ENCODE data around the gene PTDSS2. TPM values are rescaled to one million over a fixed set of nuclear protein-coding genes. Genes with fewer than 3 reads are reported as not detected.

The PTDSS2 gene
- total and polyA plus RNA-seq, 2 of the 13 experiments (the other 11 are each of a cell fraction or from before 2014, with no cell fraction given) = 21.7 to 26.4 TPM

GRCh38 chr11:469684-470560, 19.8 kb downstream of the PTDSS2 start (continued):
- TF ChIP-seq ZNF264 (CRISPR knock-in tag; IDR thresholded peaks at IDR 0.05) (0 out of 2 replicates have a peak, but pooled peaks have one; percentile 25), POLR2G (IDR thresholded peaks at IDR 0.05; ENCODE audit: low read depth, low read length) (peak; percentile 83), ETV5 (CRISPR knock-in tag; IDR thresholded peaks at IDR 0.05; ENCODE audit: borderline replicate concordance) (peak; percentile 87; the same call in 1 of the 2 replicates), GPN1 (CRISPR knock-in tag; IDR thresholded peaks at IDR 0.05; ENCODE audit: borderline replicate concordance) (no peak), REL (CRISPR knock-in tag; conservative IDR thresholded peaks at IDR 0.05) (no peak), KDM5B (CRISPR knock-in tag; IDR thresholded peaks at IDR 0.05; ENCODE audit: borderline replicate concordance) (peak; percentile 49; the same call in 1 of the 2 replicates), CTCF (CRISPR knock-in tag; IDR thresholded peaks at IDR 0.05) (peak; percentile 38; the same call in 1 of the 2 replicates), KDM6A (CRISPR knock-in tag; IDR thresholded peaks at IDR 0.05; ENCODE audit: low read depth) (0 out of 2 replicates have a peak, but pooled peaks have one; percentile 24), U2AF2 (IDR thresholded peaks at IDR 0.05; ENCODE audit: low read depth, low read length) (no peak), TOE1 (CRISPR knock-in tag; IDR thresholded peaks at IDR 0.05) (no peak), ZBTB33 (CRISPR knock-in tag; IDR thresholded peaks at IDR 0.05) (peak; percentile 75; the same call in 1 of the 2 replicates), NCOA2 (CRISPR knock-in tag; IDR thresholded peaks at IDR 0.05) (peak; percentile 61; the same call in 1 of the 2 replicates), HOXA5 (CRISPR knock-in tag; IDR thresholded peaks at IDR 0.05) (0 out of 2 replicates have a peak, but pooled peaks have one; percentile 53), NFE2L1 (CRISPR knock-in tag; IDR thresholded peaks at IDR 0.05; ENCODE audit: borderline replicate concordance) (no peak), ZNF512 (CRISPR knock-in tag; IDR thresholded peaks at IDR 0.05) (no peak), MTA1 (CRISPR knock-in tag; IDR thresholded peaks at IDR 0.05; ENCODE audit: borderline replicate concordance) (peak; percentile 34; the same call in 1 of the 2 replicates), SAFB2 (CRISPR knock-in tag; IDR thresholded peaks at IDR 0.05; ENCODE audit: borderline replicate concordance, low read depth) (no peak), ZNF691 (CRISPR knock-in tag; IDR thresholded peaks at IDR 0.05; ENCODE audit: borderline replicate concordance, low read depth) (peak; percentile 45; the same call in 1 of the 2 replicates), ZFP91 (CRISPR knock-in tag; IDR thresholded peaks at IDR 0.05; ENCODE audit: borderline replicate concordance) (peak; percentile 45; the same call in 1 of the 2 replicates), TRIM24 (CRISPR knock-in tag; IDR thresholded peaks at IDR 0.05) (no peak)
